Left ventricle myocardium inferior (tissue), 1 donor: Measurements from ENCODE around the gene DVL1. TPM values are rescaled to one million over a fixed set of nuclear protein-coding genes. Genes with fewer than 3 reads are reported as not detected.

Experiments
- DNase-seq: peaks from one replicate; pipeline ENCODE4 v3.0.0-alpha.2; 2020
- H3K27ac ChIP-seq: fragments of 200-600 bp; replicated peaks from 2 replicates; pipeline ENCODE4 v1.8.0; 2021
- H3K27me3 ChIP-seq: fragments of 200-600 bp; 2 replicates; pipeline ENCODE4 v1.8.0; 2021; ENCODE audit warnings: low read depth
- H3K36me3 ChIP-seq: fragments of 200-600 bp; 2 replicates; pipeline ENCODE4 v1.8.0; 2021
- H3K4me1 ChIP-seq: fragments of 200-600 bp; 2 replicates; pipeline ENCODE4 v1.8.0; 2021
- H3K4me3 ChIP-seq: fragments of 200-600 bp; 2 replicates; pipeline ENCODE4 v1.8.0; 2021; ENCODE audit warnings: mild to moderate bottlenecking, moderate library complexity
- H3K9me3 ChIP-seq: fragments of 200-600 bp; replicated peaks from 2 replicates; pipeline ENCODE4 v1.8.0; 2021
- CTCF ChIP-seq: fragments of 200-600 bp; IDR thresholded peaks from 2 replicates; pipeline ENCODE4 v1.8.0; 2021; ENCODE audit warnings: antibody characterized with exemption, mild to moderate bottlenecking, borderline replicate concordance
- intact Hi-C: fragments of 100-400 bp; cut with micrococcal nuclease; formaldehyde crosslinking; loops from one replicate; pipeline ENCODE4 v1.11.0; 2022
- total RNA-seq: library from RNA; stranded (reverse); fragmentation: NEBNext Ultra II Directional; extraction: Animal tissue kit (Norgen Biotek cat#: 25700); gene quantifications from one replicate; pipeline ENCODE4 v1.2.1, GENCODE V29; 2021
- donor health status: DM: no; HTN: yes; CAD: no; lungs with severe emphysema.

DVL1 gene
- total RNA-seq, 1 donor from 2014 or later, result 93.0 TPM

GRCh38 chr1:1332031-1332755 lies 17.0 kb downstream of the DVL1 start:
- no peak for DNase-seq
- Histone ChIP-seq H3K4me1 (peaks cover 37% of the 10 kb centered on the region), H3K36me3 (peaks cover 35% of the 10 kb centered on the region), H3K9me3 (no peaks in the 10 kb centered on the region), H3K27ac (no peak overlapping the region), H3K27me3 (no peaks in the 10 kb centered on the region), H3K4me3 (no peak overlapping the region)
- no peak for TF ChIP-seq CTCF
- intact Hi-C loops, result no loop called here

GRCh38 chr1:1331068-1331965 lies 17.9 kb downstream of the DVL1 start, which contains the start of gene TAS1R3:
Gene TAS1R3, plus strand, starts transcription at chr1:1331280. Its CDS starts 66 bp downstream, at chr1:1331346.
- Histone ChIP-seq H3K27ac (peak within 1 kb of the TSS; percentile 6), H3K4me3 (no peak within 1 kb of the TSS), H3K4me1 (peaks cover 46% of the 10 kb centered on the region), H3K36me3 (peaks cover 34% of the 10 kb centered on the region), H3K27me3 (no peaks in the 10 kb centered on the region), H3K9me3 (no peaks in the 10 kb centered on the region)
- TF ChIP-seq CTCF, result no peak
- intact Hi-C loops, result no loop called here
- no peak for DNase-seq

GRCh38 chr1:1330366-1331067 lies 18.7 kb downstream of the DVL1 start:
- H3K27ac ChIP-seq, result peak overlapping the region; percentile 6
- no peak overlapping the region for H3K4me3 ChIP-seq
- no peaks in the 10 kb centered on the region for H3K27me3 ChIP-seq
- H3K9me3 ChIP-seq, result no peaks in the 10 kb centered on the region
- peaks cover 54% of the 10 kb centered on the region for H3K4me1 ChIP-seq
- H3K36me3 ChIP-seq, result peaks cover 32% of the 10 kb centered on the region
- TF ChIP-seq CTCF, result no peak
- intact Hi-C loops, result no loop called here
- no peak for DNase-seq

GRCh38 chr1:1329304-1330210 lies 19.7 kb downstream of the DVL1 start:
- Histone ChIP-seq H3K9me3 (no peaks in the 10 kb centered on the region), H3K27me3 (no peaks in the 10 kb centered on the region), H3K36me3 (peaks cover 30% of the 10 kb centered on the region), H3K27ac (no peak overlapping the region), H3K4me3 (no peak overlapping the region), H3K4me1 (peaks cover 63% of the 10 kb centered on the region)
- no peak for DNase-seq
- intact Hi-C loops, result no loop called here
- no peak for TF ChIP-seq CTCF

GRCh38 chr1:1328254-1328653 lies 21.0 kb downstream of the DVL1 start:
- intact Hi-C loops, result no loop called here
- TF ChIP-seq CTCF, result no peak
- no peak for DNase-seq
- Histone ChIP-seq H3K4me1 (peaks cover 72% of the 10 kb centered on the region), H3K27ac (no peak overlapping the region), H3K9me3 (no peaks in the 10 kb centered on the region), H3K36me3 (peaks cover 30% of the 10 kb centered on the region), H3K27me3 (no peaks in the 10 kb centered on the region), H3K4me3 (no peak overlapping the region)
